GM12878 (cell line): ENCODE data around the gene TMOD3. TPM values are rescaled to one million over a fixed set of nuclear protein-coding genes. Genes with fewer than 3 reads are reported as not detected.

Experiments
- ATAC-seq: fragments of 200-7000 bp; cut with Tn5 transposase; 3 replicates; pipeline ENCODE4 v1.9.1; 2020; ENCODE audit warnings: mild to moderate bottlenecking, moderate library complexity
- BruUV-seq: library from RNA; stranded (reverse); fragments of 400-500 nt; replicated peaks from 2 replicates; lab custom pipeline; 2021; lab: Mats Ljungman, UMichigan
- CTCF ChIA-PET: fragments of 300-600 bp; sonication (Branson Sonifier 250); formaldehyde crosslinking; extraction: SDS; loops from one replicate; lab custom pipeline; 2021; ENCODE audit warnings: inconsistent platforms; lab: Yijun Ruan, JAX
- POLR2A ChIA-PET: fragments of 350-600 bp; formaldehyde crosslinking; extraction: SDS; loops from one replicate; lab custom pipeline; 2021; ENCODE audit warnings: inconsistent platforms; lab: Charles Lee
- RAD21 ChIA-PET: fragments of 300-600 bp; sonication (Branson Sonifier 250); formaldehyde crosslinking; loops from one replicate; lab custom pipeline; 2023; ENCODE audit warnings: antibody characterized with exemption; ENCODE audit not compliant: unreplicated experiment; lab: Charles Lee
- SMC1A ChIA-PET: fragments of 300-600 bp; sonication (Branson Sonifier 250); formaldehyde crosslinking; loops from one replicate; lab custom pipeline; 2023; ENCODE audit not compliant: unreplicated experiment, uncharacterized antibody; lab: Charles Lee
- DNase-seq: peaks from one replicate; pipeline ENCODE4 v3.0.0-alpha.2; 2011; ENCODE audit warnings: low read depth, low spot score
- FAIRE-seq: peaks from 3 replicates; lab custom pipeline; 2011; peaks lifted over from hg19 to GRCh38; lab: Jason Lieb, UNC
- H2AFZ ChIP-seq: 2 replicates; pipeline ENCODE4 v1.6.0; 2011; ENCODE audit warnings: low read depth, low read length, control low read depth; ENCODE audit not compliant: control insufficient read depth
- H3K27ac ChIP-seq: 2 replicates; pipeline ENCODE4 v1.5.1; 2011; ENCODE audit warnings: control low read depth; ENCODE audit not compliant: control insufficient read depth, insufficient read depth
- H3K27me3 ChIP-seq, 2 experiments: replicated peaks in 1 of 2; 2 replicates each; pipeline versions ENCODE4 v1.6.0 to v1.6.1; 2011; ENCODE audit warnings: low read length in 1 of 2; ENCODE audit not compliant: control insufficient read depth in 2 of 2, insufficient read depth in 2 of 2
- H3K36me3 ChIP-seq, 2 experiments: 2 replicates each; pipeline ENCODE4 v1.5.1; 2011; ENCODE audit warnings: low read length in 1 of 2; ENCODE audit not compliant: control insufficient read depth in 2 of 2, insufficient read depth in 2 of 2
- H3K4me1 ChIP-seq: 2 replicates; pipeline ENCODE4 v1.6.1; 2011; ENCODE audit warnings: mild to moderate bottlenecking, low read length, moderate library complexity, mixed read lengths; ENCODE audit not compliant: control insufficient read depth, insufficient read depth
- H3K4me2 ChIP-seq: 2 replicates; pipeline ENCODE4 v1.6.0; 2011; ENCODE audit warnings: control low read depth; ENCODE audit not compliant: control insufficient read depth, insufficient read depth
- H3K4me3 ChIP-seq: fragments of 200-600 bp; sonication (generic); 2 replicates; pipeline ENCODE4 v1.5.1; 2016
- H3K79me2 ChIP-seq: 2 replicates; pipeline ENCODE4 v1.6.0; 2011; ENCODE audit warnings: low read length; ENCODE audit not compliant: control insufficient read depth, insufficient read depth
- H3K9ac ChIP-seq: 2 replicates; pipeline ENCODE4 v1.8.0; 2011; ENCODE audit warnings: low read length, control low read depth, mixed read lengths; ENCODE audit not compliant: control insufficient read depth, insufficient read depth
- H3K9me3 ChIP-seq: replicated peaks from 3 replicates; pipeline ENCODE4 v1.5.1; 2011; ENCODE audit warnings: mild to moderate bottlenecking, low read length; ENCODE audit not compliant: control insufficient read depth, insufficient read depth
- H4K20me1 ChIP-seq: 2 replicates; pipeline ENCODE4 v1.6.0; 2011; ENCODE audit not compliant: control insufficient read depth, insufficient read depth
- BRCA1 ChIP-seq: IDR thresholded peaks from 2 replicates; pipeline ENCODE4 v1.6.1; 2011; ENCODE audit warnings: low read depth, low read length, improper control_type of control experiment
- CHD4 ChIP-seq: fragments of 200-600 bp; sonication (generic); IDR thresholded peaks from 2 replicates; pipeline ENCODE4 v1.6.1; 2016; ENCODE audit warnings: mild to moderate bottlenecking
- CREM ChIP-seq: IDR thresholded peaks from 2 replicates; pipeline ENCODE4 v1.6.1; 2014; ENCODE audit warnings: antibody characterized with exemption, low read depth
- IRF4 ChIP-seq: IDR thresholded peaks from 2 replicates; pipeline ENCODE4 v1.6.1; 2011; ENCODE audit warnings: low read depth, low read length
- MTA3 ChIP-seq: IDR thresholded peaks from 2 replicates; pipeline ENCODE4 v1.6.1; 2012; ENCODE audit warnings: low read length, inconsistent platforms, borderline replicate concordance
- MXI1 ChIP-seq: fragments of 150-350 bp; IDR thresholded peaks from 2 replicates; pipeline ENCODE4 v1.6.1; 2011; ENCODE audit warnings: low read depth, mild to moderate bottlenecking, inconsistent platforms, low read length, improper control_type of control experiment
- POLR2AphosphoS2 ChIP-seq: IDR thresholded peaks from 2 replicates; pipeline ENCODE4 v1.6.1; 2011; ENCODE audit warnings: low read depth, mild to moderate bottlenecking, low read length, improper control_type of control experiment, moderate library complexity
- SP1 ChIP-seq: IDR thresholded peaks from one replicate; pipeline ENCODE4 v1.6.1; 2011; ENCODE audit warnings: low read depth, low read length
- SUPT20H ChIP-seq: IDR thresholded peaks from 2 replicates; pipeline ENCODE4 v1.6.1; 2011; ENCODE audit warnings: low read depth, mild to moderate bottlenecking, low read length, moderate library complexity, borderline replicate concordance; ENCODE audit not compliant: control insufficient read depth
- YY1 ChIP-seq: IDR thresholded peaks from 2 replicates; pipeline ENCODE4 v1.6.1; 2011; ENCODE audit warnings: low read depth, mild to moderate bottlenecking, low read length
- WGBS: methylation state at CpG from one replicate; pipeline ENCODE4 v1.1.6; 2016; ENCODE audit warnings: low lambda C conversion rate; ENCODE audit not compliant: insufficient replicate concordance, insufficient coverage; ENCODE audit errors: missing lambda C conversion rate; 5-methylcytosine and 5-hydroxymethylcytosine counted together
- in situ Hi-C: fragments of 300-500 bp; cut with MboI; formaldehyde crosslinking; loops from 9 replicates; pipeline ENCODE4 v1.14.3; 2018; ENCODE audit warnings: mixed read lengths
- intact Hi-C: fragments of 100-400 bp; cut with micrococcal nuclease; formaldehyde crosslinking; loops from one replicate; pipeline ENCODE4 v1.14.2; 2022; ENCODE audit not compliant: unreplicated experiment
- polyA plus RNA-seq, 11 experiments: library from polyadenylated mRNA; depleted of rRNA in 4 of 11; unstranded in 6 of 11; stranded (reverse) in 5 of 11; fragments of >200 nt; fragmentation: Nextera tagmentation in 4 of 11; fragmentation: Illumina TruSeq in 1 of 11; extraction: Ambion mirVana in 4 of 11; extraction: Trizol in 1 of 11; gene quantifications; 1 replicate in 1 of 11; 2 replicates in 10 of 11; pipeline versions ENCODE4 v1.2.1 to v1.2.3, GENCODE V29; 2011 to 2016; ENCODE audit warnings: inconsistent platforms in 2 of 11, missing spikeins in 2 of 11, low read depth in 1 of 11
- total RNA-seq, 4 experiments: library from RNA; depleted of rRNA in 3 of 4; stranded (reverse); fragments of >200 nt in 3 of 4; fragmentation: Illumina TruSeq in 1 of 4; extraction: Trizol in 1 of 4; gene quantifications; 2 replicates each; pipeline versions ENCODE4 v1.2.1 to v1.2.3, GENCODE V29; 2013 to 2021
- TF ChIP-seq, protein P1 (sequence below): IDR thresholded peaks from 2 replicates; pipeline ENCODE4 v1.6.1; 2011; ENCODE audit warnings: low read depth, mild to moderate bottlenecking, low read length, moderate library complexity, borderline replicate concordance; ENCODE audit errors: extremely low read depth
- TF ChIP-seq, protein P2 (sequence below): fragments of 450-650 bp; IDR thresholded peaks from 2 replicates; pipeline ENCODE4 v1.6.1; 2018; ENCODE audit warnings: mild to moderate bottlenecking, low read depth, moderate library complexity; ENCODE audit not compliant: partially characterized antibody
- TF ChIP-seq, protein P3 (sequence below): fragments of 450-650 bp; IDR thresholded peaks from 2 replicates; pipeline ENCODE4 v1.6.1; 2017; ENCODE audit warnings: antibody characterized with exemption, mild to moderate bottlenecking, moderate library complexity
- TF ChIP-seq, protein P4 (sequence below): fragments of 450-650 bp; IDR thresholded peaks from 2 replicates; pipeline ENCODE4 v1.6.1; 2017; ENCODE audit warnings: mild to moderate bottlenecking

TMOD3 gene
- total and polyA plus RNA-seq, 10 of the 15 experiments (the other 5 are each of a cell fraction or from before 2014, with no cell fraction given), result 5.2 to 39.4 (median 22.5) TPM

DNA sequence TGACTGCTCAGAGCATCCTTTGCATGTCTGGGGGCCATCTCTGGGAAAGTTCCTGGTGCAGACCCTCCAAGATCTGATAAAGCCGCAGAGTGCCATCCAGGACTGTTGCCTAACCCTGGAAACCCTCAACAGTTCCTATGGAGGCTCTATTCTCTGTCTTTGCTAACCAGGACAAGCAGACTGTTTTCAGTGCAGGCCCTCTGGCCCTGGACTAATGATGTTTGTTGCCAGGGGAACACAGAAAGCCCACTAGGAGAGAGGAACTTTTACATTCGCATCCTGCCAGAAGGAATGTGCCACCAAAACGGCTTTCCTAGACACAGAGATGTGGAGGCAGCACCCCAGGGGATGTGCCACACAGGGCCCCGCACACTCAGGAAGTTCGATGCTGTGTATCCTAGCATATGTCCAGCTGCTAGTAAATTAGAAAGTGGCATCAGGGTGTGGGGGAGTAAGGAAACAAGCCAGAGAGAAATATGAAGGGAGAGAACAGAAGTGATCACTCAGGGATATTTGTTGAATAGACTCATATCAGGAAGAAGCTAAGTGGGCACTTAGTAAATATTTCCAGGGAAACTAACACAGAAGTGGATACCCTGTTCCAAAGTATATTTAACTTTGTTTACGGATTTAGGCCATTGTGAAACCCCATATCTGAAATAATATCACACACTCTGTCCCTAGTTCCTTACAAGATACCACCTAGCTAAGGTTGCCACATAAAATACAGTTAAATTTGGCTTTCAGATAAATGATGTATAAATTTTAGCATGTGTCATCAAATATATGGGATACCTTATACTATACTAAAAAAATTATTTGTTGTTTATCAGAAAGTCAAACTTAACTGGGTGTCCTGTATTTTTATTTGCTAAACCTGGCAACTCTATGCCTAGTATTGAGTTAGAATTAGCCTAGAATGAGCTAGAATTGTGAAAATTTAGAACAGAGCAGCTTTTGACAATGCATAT lies 29.9 kb upstream of the TMOD3 start:
- no peak for ATAC-seq
- Histone ChIP-seq H3K27ac (no peak overlapping the region), H3K4me1 (no peaks in the 10 kb centered on the region; the same call in 1 of the 2 replicates), H3K27me3 (no peaks in the 10 kb centered on the region), H3K4me2 (no peak overlapping the region), H3K36me3 (no peaks in the 10 kb centered on the region), H4K20me1 (no peaks in the 10 kb centered on the region), H3K79me2 (no peaks in the 10 kb centered on the region), H3K9me3 (no peaks in the 10 kb centered on the region), H3K9ac (no peak overlapping the region), H2AFZ (no peak overlapping the region), H3K4me3 (no peak overlapping the region)
- ChIA-PET POLR2A (no interaction called here), SMC1A (interaction anchor here (1.2 kb wide), 1 partner anchor 11 kb away, joined by 3 read pairs; no protein-coding TSS in a partner anchor), CTCF (interaction anchor here (0.5 to 1.7 kb wide), 4 partner anchors 23 to 384 kb away, joined by 3 to 10 read pairs (median 3); no protein-coding TSS in a partner anchor), RAD21 (no interaction called here)
- no peak for DNase-seq
- WGBS, result 72% methylated on average over 6 of the region's 6 CpGs
- FAIRE-seq, result no peak
- intact Hi-C loops (no loop called here), in situ Hi-C loops (no loop called here)
- TF ChIP-seq, protein P1, sequence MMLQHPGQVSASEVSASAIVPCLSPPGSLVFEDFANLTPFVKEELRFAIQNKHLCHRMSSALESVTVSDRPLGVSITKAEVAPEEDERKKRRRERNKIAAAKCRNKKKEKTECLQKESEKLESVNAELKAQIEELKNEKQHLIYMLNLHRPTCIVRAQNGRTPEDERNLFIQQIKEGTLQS, result no peak
- no peak for TF ChIP-seq BRCA1
- no peak for TF ChIP-seq CHD4
- TF ChIP-seq, protein P2, sequence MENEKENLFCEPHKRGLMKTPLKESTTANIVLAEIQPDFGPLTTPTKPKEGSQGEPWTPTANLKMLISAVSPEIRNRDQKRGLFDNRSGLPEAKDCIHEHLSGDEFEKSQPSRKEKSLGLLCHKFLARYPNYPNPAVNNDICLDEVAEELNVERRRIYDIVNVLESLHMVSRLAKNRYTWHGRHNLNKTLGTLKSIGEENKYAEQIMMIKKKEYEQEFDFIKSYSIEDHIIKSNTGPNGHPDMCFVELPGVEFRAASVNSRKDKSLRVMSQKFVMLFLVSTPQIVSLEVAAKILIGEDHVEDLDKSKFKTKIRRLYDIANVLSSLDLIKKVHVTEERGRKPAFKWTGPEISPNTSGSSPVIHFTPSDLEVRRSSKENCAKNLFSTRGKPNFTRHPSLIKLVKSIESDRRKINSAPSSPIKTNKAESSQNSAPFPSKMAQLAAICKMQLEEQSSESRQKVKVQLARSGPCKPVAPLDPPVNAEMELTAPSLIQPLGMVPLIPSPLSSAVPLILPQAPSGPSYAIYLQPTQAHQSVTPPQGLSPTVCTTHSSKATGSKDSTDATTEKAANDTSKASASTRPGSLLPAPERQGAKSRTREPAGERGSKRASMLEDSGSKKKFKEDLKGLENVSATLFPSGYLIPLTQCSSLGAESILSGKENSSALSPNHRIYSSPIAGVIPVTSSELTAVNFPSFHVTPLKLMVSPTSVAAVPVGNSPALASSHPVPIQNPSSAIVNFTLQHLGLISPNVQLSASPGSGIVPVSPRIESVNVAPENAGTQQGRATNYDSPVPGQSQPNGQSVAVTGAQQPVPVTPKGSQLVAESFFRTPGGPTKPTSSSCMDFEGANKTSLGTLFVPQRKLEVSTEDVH, result no peak
- no peak for TF ChIP-seq POLR2AphosphoS2
- TF ChIP-seq, protein P3, sequence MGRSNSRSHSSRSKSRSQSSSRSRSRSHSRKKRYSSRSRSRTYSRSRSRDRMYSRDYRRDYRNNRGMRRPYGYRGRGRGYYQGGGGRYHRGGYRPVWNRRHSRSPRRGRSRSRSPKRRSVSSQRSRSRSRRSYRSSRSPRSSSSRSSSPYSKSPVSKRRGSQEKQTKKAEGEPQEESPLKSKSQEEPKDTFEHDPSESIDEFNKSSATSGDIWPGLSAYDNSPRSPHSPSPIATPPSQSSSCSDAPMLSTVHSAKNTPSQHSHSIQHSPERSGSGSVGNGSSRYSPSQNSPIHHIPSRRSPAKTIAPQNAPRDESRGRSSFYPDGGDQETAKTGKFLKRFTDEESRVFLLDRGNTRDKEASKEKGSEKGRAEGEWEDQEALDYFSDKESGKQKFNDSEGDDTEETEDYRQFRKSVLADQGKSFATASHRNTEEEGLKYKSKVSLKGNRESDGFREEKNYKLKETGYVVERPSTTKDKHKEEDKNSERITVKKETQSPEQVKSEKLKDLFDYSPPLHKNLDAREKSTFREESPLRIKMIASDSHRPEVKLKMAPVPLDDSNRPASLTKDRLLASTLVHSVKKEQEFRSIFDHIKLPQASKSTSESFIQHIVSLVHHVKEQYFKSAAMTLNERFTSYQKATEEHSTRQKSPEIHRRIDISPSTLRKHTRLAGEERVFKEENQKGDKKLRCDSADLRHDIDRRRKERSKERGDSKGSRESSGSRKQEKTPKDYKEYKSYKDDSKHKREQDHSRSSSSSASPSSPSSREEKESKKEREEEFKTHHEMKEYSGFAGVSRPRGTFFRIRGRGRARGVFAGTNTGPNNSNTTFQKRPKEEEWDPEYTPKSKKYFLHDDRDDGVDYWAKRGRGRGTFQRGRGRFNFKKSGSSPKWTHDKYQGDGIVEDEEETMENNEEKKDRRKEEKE, result no peak
- TF ChIP-seq, protein P4, sequence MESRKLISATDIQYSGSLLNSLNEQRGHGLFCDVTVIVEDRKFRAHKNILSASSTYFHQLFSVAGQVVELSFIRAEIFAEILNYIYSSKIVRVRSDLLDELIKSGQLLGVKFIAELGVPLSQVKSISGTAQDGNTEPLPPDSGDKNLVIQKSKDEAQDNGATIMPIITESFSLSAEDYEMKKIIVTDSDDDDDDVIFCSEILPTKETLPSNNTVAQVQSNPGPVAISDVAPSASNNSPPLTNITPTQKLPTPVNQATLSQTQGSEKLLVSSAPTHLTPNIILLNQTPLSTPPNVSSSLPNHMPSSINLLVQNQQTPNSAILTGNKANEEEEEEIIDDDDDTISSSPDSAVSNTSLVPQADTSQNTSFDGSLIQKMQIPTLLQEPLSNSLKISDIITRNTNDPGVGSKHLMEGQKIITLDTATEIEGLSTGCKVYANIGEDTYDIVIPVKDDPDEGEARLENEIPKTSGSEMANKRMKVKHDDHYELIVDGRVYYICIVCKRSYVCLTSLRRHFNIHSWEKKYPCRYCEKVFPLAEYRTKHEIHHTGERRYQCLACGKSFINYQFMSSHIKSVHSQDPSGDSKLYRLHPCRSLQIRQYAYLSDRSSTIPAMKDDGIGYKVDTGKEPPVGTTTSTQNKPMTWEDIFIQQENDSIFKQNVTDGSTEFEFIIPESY, result no peak
- no peak for TF ChIP-seq YY1
- no peak for TF ChIP-seq IRF4
- no peak for TF ChIP-seq SUPT20H
- no peak for TF ChIP-seq SP1
- TF ChIP-seq CREM, result no peak
- TF ChIP-seq MTA3, result no peak
- no peak for TF ChIP-seq MXI1
- BruUV-seq, result no TSS peak
